A204.1 (cell line): Measurements from ENCODE around the gene TBC1D4.
"Not testable (repeated sequence)": the region's sequence is repeated elsewhere in the genome, so short reads cannot be mapped to it uniquely, and the experiment has no call there.

Experiments
- FAIRE-seq: peaks from 2 replicates; lab custom pipeline; 2012; peaks lifted over from hg19 to GRCh38; lab: Jason Lieb, UNC

Gene TBC1D4

DNA sequence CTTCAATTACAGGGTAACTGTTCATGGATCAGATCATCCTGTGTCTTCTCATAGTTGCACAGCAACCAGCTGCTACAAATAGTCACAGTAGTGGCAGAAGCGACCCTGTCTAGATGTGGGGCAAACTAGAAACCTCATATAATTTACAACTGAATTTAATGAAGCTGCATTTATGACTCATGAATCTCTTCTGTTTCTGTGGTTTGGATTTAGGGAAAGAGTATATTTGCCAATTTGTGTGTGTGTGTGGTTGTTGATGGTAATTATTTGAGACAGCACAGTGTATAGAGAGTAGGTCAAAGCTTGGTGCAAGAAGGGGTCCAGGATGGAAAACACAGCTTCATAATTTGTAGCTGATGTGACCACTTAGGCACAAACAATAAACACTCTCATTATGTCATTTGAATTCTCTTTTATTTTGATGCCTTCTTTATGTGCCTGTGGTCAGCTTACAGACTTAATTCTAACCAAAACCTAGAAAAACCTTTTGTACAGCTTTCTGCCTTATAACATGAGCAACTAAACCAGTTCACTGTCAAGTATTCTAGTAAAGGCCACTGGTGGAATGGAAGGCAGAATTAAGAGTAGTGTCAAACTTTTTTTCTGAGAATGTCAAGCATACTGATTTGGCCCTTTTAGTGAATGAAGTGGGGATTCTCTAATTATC lies 218.1 kb downstream of the TBC1D4 start:
- FAIRE-seq = no peak

DNA sequence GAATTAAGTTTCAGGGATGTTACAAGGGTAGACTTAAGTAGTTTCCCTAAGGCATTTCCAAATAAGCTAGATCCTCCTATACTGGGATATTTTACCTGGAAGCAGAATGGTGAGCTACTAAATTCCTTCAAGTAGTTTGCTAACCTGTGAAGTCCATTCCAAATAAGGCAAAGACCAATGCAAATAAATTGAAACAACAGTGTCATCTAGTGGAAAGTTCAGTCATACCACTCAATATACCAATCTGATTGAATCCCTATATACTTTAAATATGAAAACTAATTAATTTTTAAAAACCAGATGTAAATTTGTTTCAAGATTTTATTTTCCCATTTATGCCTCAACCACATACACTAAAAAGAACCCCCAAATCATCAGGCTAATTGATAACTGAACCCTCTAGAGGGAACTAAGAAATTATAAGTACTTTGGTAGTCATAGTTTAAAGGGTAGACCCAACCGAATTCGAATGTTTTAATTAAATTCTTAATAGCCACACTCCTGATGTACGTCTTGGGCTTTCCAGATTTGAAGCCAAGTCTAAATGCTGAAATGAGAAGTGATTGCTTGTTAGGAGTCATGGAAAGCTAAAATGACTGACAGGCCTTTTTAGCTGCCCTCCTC lies 223.7 kb downstream of the TBC1D4 start:
- peak; percentile 91 for FAIRE-seq

- FAIRE-seq = no peak
These were observed 225.0 kb downstream of the TBC1D4 start for GRCh38 chr13:75256922-75257321.

DNA sequence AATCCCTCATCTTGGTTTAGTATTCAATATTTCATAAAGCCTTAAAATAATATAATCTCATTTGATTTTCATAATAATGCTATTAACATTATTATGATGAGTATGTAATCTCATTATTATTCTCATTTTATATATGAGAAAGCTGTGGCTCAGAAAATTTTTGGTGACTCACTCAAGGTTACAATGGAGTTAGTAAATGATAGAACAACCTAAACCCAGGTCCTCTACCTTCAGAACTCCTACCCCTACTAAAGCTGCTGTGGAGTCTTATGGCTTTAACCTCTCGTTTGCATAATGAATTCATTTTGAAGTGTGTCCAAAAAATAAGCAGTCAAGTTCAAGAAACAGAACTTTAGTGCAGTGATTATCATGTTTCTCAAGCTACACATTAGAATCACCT lies 226.3 kb downstream of the TBC1D4 start:
- FAIRE-seq = no peak

- no peak for FAIRE-seq
These were observed 226.8 kb downstream of the TBC1D4 start for GRCh38 chr13:75255147-75255546.

DNA sequence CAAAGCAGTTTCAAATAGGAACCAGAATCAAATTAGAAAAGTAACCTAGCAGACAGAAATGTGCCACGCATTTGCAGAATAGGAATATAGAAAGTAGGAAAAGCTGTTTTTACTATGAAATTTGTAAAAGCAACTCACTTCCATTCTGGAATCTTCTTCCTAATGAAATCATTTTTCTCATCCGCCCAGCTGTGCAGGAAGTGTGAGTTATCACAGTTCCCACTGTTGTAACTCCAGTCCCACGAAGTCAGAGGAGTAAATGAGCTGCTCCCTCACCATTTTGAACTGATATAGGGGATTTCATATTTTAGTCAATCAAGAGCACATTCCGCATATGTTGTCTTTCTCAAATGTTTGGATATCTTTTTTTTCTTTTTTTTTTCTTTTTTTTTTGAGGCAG lies 230.8 kb downstream of the TBC1D4 start:
- FAIRE-seq = no peak

DNA sequence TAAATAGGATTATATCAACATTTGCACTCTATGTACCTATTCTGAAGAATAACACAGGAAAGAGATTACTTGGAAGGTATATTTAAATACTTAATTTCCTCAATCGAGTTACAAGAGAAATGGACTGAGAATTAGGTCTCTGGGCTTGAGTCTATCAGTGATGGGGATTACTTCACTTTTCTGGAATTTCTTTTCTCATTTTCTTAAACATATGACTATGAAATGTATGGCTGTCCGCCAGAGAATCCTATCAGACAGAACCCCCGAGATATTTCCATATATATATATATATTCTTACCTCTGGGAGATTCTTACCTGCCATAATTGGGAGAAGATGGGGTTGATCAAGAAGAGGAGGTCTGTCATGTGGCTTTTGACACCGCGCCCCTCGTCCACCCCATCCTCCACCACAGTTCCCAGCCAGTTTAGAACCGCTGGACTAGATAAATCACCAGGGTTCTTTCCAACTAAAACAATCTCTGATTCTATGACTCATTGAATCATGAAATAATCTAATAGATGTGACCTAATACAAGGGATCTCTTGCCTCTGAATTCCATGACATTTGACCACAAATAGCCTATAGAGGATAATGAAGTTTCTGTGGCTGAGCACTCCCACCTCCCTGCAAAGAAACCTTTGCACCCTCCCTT lies 231.3 kb downstream of the TBC1D4 start:
- FAIRE-seq = no peak

DNA sequence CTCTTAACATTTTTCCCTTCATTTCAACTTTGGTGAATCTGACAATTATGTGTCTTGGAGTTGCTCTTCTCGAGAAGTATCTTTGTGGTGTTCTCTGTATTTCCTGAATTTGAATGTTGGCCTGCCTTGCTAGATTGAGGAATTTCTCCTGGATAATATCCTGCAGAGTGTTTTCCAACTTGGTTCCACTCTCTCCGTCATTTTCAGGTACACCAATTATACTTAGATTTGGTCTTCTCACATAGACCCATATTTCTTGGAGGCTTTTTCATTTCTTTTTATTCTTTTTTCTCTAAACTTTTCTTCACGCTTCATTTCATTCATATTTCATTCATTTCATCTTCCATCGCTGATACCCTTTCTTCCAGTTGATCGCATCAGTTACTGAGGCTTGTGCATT lies 236.4 kb downstream of the TBC1D4 start:
- not testable (repeated sequence) for FAIRE-seq

DNA sequence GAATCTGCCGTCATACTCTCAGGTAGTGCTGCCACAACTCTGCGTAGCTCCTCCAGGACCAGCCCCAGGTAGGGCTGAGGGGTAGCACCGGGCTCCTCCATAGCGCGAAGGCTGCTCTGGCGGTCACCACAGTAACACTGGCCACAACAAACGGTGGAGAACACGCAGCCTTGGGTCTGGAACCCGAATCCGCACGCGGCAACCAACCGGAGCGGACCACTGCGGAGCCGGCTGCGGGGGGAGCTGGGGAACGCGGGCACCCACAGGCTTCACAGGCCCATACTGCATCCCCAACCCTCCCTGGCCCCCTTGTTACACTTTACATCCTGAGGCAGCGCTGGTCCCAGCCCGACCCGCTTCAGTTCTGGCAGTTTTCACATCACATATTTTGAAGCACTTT lies 241.7 kb downstream of the TBC1D4 start:
- FAIRE-seq = not testable (repeated sequence)

DNA sequence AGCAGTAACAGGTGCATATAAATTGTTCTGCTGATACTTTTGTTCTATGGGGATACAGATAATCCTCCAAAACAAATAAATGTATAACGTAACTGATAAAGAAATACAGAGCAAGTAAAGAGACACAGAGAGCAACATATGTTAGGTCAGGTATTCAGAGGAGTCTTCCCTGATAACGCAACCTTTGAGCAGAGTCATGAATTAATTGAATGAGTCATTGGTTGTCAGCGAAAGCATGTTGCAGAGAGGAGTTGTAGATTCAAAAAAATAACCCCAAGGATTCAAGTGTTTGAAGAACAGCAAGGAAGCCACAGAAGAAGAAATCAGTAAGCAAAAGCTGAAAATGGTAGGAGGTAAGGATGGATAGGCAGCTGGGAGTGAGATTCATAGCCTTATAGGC lies 245.2 kb downstream of the TBC1D4 start:
- no peak for FAIRE-seq
